ENCODE measurements around the gene MYO3B. TPM values are rescaled to one million over a fixed set of nuclear protein-coding genes. Genes with fewer than 3 reads are reported as not detected.

MYO3B gene
- total and polyA plus RNA-seq, 7 experiments from 2014 or later = 0.66 to 0.82 TPM; not detected in 5

DNA sequence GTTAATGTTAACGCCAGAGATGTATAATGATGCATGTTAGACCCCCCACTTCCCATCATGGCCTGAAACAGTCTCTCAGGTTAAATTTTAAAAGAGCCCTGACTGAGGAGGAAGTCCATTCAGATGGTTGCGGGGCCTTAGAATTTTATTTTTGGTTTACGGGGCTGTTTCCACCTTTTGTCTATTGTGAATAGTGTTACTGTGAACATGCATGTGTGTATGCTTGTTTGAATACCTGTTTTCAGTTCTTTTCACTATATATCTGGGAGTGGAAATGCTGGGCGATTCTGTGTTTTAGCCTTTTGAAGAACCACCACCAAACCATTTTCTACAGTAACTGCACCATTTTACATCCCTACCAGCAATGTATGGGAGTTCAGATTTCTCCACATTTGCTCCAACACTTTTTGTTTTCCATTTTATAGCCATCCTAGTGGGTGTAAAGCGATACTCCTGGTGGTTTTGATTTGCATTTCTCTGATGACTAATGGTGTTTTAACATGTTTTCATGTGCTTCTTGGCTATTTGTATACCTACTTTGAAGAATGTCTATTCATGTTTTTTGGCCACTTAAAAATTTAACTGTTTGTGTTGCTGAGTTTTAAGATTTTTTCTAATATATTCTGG, 133.0 kb downstream of the MYO3B start:
- intact Hi-C loops (cut with micrococcal nuclease) = no loop called here
- Mint-ChIP-seq H3K27me3 (peaks cover 12 to 28% (median 21%) of the 10 kb centered on the region in 5 donors), H3K9me3 (no peaks in the 10 kb centered on the region), H3K4me3 (no peak overlapping the region), H3K27ac (no peak overlapping the region), H3K4me1 (no peaks in the 10 kb centered on the region), H3K36me3 (no peaks in the 10 kb centered on the region)
- Histone ChIP-seq H3K27me3 (ENCODE audit: control insufficient read depth in 2 of 2, insufficient read depth in 2 of 2, low read length in 2 of 2) (no peaks in the 10 kb centered on the region), H3K4me3 (ENCODE audit: low read length) (no peak overlapping the region), H3K4me1 (ENCODE audit: control insufficient read depth in 2 of 2, insufficient read depth in 2 of 2, low read length in 2 of 2) (no peaks in the 10 kb centered on the region), H3K36me3 (ENCODE audit: control insufficient read depth in 2 of 3, insufficient read depth in 3 of 3, low read length in 3 of 3) (no peaks in the 10 kb centered on the region), H3K27ac (ENCODE audit: low read depth, low read length) (no peak overlapping the region), H3K9me3 (ENCODE audit: control insufficient read depth in 2 of 3, low read length in 3 of 3) (no peaks in the 10 kb centered on the region)
- DNase-seq (no peak), ATAC-seq (no peak)
- ChIA-PET POLR2A (no interaction called here), CTCF (no interaction called here)

DNA sequence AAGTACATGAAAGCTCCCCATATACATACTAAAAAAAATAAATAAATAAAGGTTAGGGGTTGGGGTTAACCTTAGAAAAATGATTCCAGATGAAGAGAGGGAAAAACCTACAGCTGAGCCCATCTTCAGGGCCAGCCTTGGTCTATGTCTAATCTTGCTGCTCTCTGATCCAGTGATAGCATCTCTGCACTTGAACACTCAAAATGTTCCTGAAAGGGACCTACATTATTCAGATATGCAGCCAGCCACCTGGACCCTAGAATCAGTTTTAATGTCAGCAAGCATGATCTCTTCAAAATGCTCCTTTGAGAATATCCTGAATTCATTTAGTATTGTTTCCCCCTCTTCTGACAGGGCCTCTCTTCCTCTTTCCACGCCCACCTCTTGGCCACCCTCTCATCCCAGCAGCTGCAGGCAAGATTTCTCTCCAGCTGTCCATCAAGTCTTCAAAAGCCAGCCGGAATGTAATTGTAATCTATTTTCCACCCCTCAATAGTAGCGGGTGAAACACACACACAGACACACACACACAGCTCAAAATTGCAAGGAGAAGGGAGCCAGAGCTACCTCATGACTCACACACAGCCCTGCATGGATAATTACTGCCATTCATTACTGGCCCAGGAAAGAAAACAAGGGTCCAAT, 135.5 kb downstream of the MYO3B start:
- Histone ChIP-seq H3K36me3 (ENCODE audit: control insufficient read depth in 2 of 3, insufficient read depth in 3 of 3, low read length in 3 of 3) (no peaks in the 10 kb centered on the region), H3K27ac (ENCODE audit: low read depth, low read length) (no peak overlapping the region), H3K4me1 (ENCODE audit: control insufficient read depth in 2 of 2, insufficient read depth in 2 of 2, low read length in 2 of 2) (no peaks in the 10 kb centered on the region), H3K9me3 (ENCODE audit: control insufficient read depth in 2 of 3, low read length in 3 of 3) (no peaks in the 10 kb centered on the region), H3K4me3 (ENCODE audit: low read length) (no peak overlapping the region), H3K27me3 (ENCODE audit: control insufficient read depth in 2 of 2, insufficient read depth in 2 of 2, low read length in 2 of 2) (no peaks in the 10 kb centered on the region)
- Mint-ChIP-seq H3K4me1 (no peaks in the 10 kb centered on the region), H3K9me3 (peaks cover 0 to under 1% (median 0%) of the 10 kb centered on the region in 11 donors), H3K27ac (no peak overlapping the region), H3K27me3 (peaks cover 27 to 40% (median 29%) of the 10 kb centered on the region in 5 donors), H3K36me3 (peaks cover 0 to 3% (median 0%) of the 10 kb centered on the region in 5 donors), H3K4me3 (no peak overlapping the region)
- CTCF ChIA-PET = no interaction called here
- no peak for DNase-seq
- POLR2A ChIA-PET = no interaction called here
- ATAC-seq = no peak
- intact Hi-C loops (cut with micrococcal nuclease) = no loop called here

DNA sequence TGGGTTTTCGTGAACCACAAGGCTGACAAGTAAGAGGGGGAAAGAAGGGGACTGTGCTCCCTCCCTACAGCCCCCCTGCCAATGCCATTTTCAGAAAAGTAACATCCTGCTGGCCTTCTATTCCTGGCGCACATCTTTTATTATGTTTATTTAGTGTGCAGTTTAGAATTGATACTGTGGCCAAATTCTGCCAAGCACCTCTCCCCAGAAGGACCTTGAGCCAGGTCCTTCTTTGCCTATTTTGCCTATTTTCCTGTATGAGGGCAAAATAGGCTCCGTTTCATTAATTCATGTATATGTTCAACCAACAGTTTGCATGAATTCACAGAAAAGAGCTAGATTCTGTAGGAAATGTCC, 136.0 kb downstream of the MYO3B start:
- Mint-ChIP-seq H3K27me3 (peaks cover 29 to 42% (median 31%) of the 10 kb centered on the region in 5 donors), H3K27ac (no peak overlapping the region), H3K4me1 (no peaks in the 10 kb centered on the region), H3K4me3 (no peak overlapping the region), H3K36me3 (peaks cover 0 to 3% (median 0%) of the 10 kb centered on the region in 5 donors), H3K9me3 (peaks cover 0 to 4% (median 0%) of the 10 kb centered on the region in 11 donors)
- H3K27ac ChIP-seq (ENCODE audit: low read depth, low read length) = no peak overlapping the region
- H3K9me3 ChIP-seq (ENCODE audit: control insufficient read depth in 2 of 3, low read length in 3 of 3) = no peaks in the 10 kb centered on the region
- H3K4me1 ChIP-seq (ENCODE audit: control insufficient read depth in 2 of 2, insufficient read depth in 2 of 2, low read length in 2 of 2) = no peaks in the 10 kb centered on the region
- ChIA-PET POLR2A (no interaction called here), CTCF (no interaction called here)
- no peaks in the 10 kb centered on the region for H3K36me3 ChIP-seq (ENCODE audit: control insufficient read depth in 2 of 3, insufficient read depth in 3 of 3, low read length in 3 of 3)
- DNase-seq = no peak
- no peak overlapping the region for H3K4me3 ChIP-seq (ENCODE audit: low read length)
- no peaks in the 10 kb centered on the region for H3K27me3 ChIP-seq (ENCODE audit: control insufficient read depth in 2 of 2, insufficient read depth in 2 of 2, low read length in 2 of 2)
- intact Hi-C loops (cut with micrococcal nuclease) = no loop called here
- ATAC-seq = no peak

DNA sequence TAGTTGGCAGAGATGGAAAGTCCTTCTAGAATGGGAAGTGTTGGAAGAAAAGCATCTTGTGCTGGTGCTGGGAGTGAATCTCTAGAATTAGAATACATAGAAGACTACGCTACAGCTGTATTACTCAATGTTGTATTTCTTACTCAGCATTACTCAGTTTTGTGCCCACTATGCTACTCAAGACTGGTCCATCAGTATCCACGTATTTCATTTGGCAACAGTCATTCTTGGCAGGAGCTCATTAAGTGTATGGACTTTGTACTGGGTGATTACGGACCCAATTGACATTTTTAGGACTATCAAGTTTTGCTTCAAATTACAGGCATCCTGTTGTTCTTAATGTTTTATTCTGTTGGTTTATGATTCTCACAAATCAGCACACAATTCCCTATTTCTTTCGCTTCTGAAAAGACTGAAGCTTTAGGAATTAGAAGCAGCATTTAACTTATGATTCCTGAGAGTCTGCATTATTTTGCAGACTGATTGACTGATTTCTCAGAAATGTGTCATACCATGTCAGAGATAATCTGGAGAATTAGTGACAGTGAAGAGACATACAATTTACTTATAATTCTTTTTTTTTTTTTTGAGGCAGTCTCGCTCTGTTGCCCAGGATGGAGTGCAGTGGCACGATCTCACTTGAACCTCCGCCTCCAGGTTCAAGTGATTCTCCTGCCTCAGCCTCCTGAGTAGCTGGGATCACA, 136.9 kb downstream of the MYO3B start:
- H3K27me3 Mint-ChIP-seq = peaks cover 32 to 50% (median 37%) of the 10 kb centered on the region in 5 donors
- H3K27ac Mint-ChIP-seq = no peak overlapping the region
- H3K9me3 ChIP-seq (ENCODE audit: control insufficient read depth in 2 of 3, low read length in 3 of 3) = no peaks in the 10 kb centered on the region
- no peak overlapping the region for H3K27ac ChIP-seq (ENCODE audit: low read depth, low read length)
- H3K9me3 Mint-ChIP-seq = peaks cover 0 to 8% (median 4%) of the 10 kb centered on the region in 11 donors
- DNase-seq (no peak), ATAC-seq (no peak)
- H3K36me3 ChIP-seq (ENCODE audit: control insufficient read depth in 2 of 3, insufficient read depth in 3 of 3, low read length in 3 of 3) = no peaks in the 10 kb centered on the region
- ChIA-PET CTCF (no interaction called here), POLR2A (no interaction called here)
- H3K4me3 ChIP-seq (ENCODE audit: low read length) = no peak overlapping the region
- no peaks in the 10 kb centered on the region for H3K4me1 ChIP-seq (ENCODE audit: control insufficient read depth in 2 of 2, insufficient read depth in 2 of 2, low read length in 2 of 2)
- H3K4me3 Mint-ChIP-seq = no peak overlapping the region
- peaks cover 0 to 3% (median 0%) of the 10 kb centered on the region in 5 donors for H3K36me3 Mint-ChIP-seq
- H3K4me1 Mint-ChIP-seq = no peaks in the 10 kb centered on the region
- H3K27me3 ChIP-seq (ENCODE audit: control insufficient read depth in 2 of 2, insufficient read depth in 2 of 2, low read length in 2 of 2) = no peaks in the 10 kb centered on the region
- intact Hi-C loops (cut with micrococcal nuclease) = no loop called here

DNA sequence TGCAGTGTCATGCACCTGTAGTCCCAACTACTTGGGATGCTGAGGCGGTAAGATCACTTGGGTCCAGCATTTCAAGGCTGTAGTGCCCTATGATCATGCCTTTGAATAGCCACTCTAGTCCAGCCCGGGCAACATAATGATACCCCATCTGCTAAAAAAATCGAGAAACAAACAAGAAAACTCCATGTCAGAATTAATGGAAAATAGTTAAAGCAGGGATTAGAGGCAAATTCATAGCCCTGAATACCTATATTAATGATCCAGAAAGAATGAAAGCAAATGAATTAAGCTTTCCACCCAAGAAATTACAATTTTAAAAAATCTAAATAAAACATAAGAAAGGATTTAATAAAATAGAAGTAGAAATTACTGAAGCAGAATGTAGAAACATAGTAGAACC, 143.0 kb downstream of the MYO3B start:
- DNase-seq = no peak

DNA sequence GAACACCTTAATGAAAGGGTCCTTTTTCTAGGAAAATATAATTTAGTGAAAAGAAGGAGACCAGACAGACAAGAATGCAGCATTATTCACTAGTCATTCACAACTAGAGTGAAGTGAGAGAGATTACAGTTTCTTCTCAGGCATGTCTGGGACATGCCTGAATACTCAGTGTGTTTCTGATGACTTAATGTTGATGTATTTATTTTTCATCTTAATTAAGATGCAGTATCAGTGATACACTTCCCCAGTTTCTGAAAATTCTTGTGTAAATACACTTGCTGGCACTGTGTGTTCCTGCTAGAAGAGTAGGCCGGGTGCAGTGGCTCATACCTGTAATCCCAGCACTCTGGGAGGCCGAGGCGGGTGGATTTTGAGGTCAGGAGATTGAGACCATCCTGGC, 143.6 kb downstream of the MYO3B start:
- CTCF ChIA-PET = no interaction called here
- Mint-ChIP-seq H3K9me3 (peaks cover 0 to 17% (median 6%) of the 10 kb centered on the region in 11 donors), H3K36me3 (peaks cover 0 to 3% (median 0%) of the 10 kb centered on the region in 5 donors), H3K27ac (no peak overlapping the region), H3K4me1 (peaks cover 0 to 2% (median 0%) of the 10 kb centered on the region in 7 donors), H3K27me3 (peaks cover 16 to 29% (median 25%) of the 10 kb centered on the region in 5 donors), H3K4me3 (no peak overlapping the region)
- DNase-seq (no peak), ATAC-seq (no peak)
- Histone ChIP-seq H3K9me3 (ENCODE audit: control insufficient read depth in 2 of 3, low read length in 3 of 3) (no peaks in the 10 kb centered on the region), H3K27me3 (ENCODE audit: control insufficient read depth in 2 of 2, insufficient read depth in 2 of 2, low read length in 2 of 2) (no peaks in the 10 kb centered on the region), H3K4me1 (ENCODE audit: control insufficient read depth in 2 of 2, insufficient read depth in 2 of 2, low read length in 2 of 2) (no peaks in the 10 kb centered on the region), H3K4me3 (ENCODE audit: low read length) (no peak overlapping the region), H3K27ac (ENCODE audit: low read depth, low read length) (no peak overlapping the region), H3K36me3 (ENCODE audit: control insufficient read depth in 2 of 3, insufficient read depth in 3 of 3, low read length in 3 of 3) (no peaks in the 10 kb centered on the region)
- intact Hi-C loops (cut with micrococcal nuclease) = loop anchor here in 1 of 2 donors (5.0 kb wide), 1 partner anchor 391 kb away; no protein-coding TSS in a partner anchor
- POLR2A ChIA-PET = no interaction called here

More for the DNA sequence above, 143.0 kb downstream of the MYO3B start:
- ATAC-seq = no peak
- Mint-ChIP-seq H3K36me3 (peaks cover 0 to 3% (median 0%) of the 10 kb centered on the region in 5 donors), H3K27me3 (peaks cover 16 to 32% (median 27%) of the 10 kb centered on the region in 5 donors), H3K4me1 (peaks cover 0 to 2% (median 0%) of the 10 kb centered on the region in 7 donors), H3K27ac (no peak overlapping the region), H3K4me3 (no peak overlapping the region), H3K9me3 (peaks cover 0 to 17% (median 6%) of the 10 kb centered on the region in 11 donors)
- intact Hi-C loops (cut with micrococcal nuclease) = loop anchor here in 1 of 2 donors (5.0 kb wide), 1 partner anchor 391 kb away; no protein-coding TSS in a partner anchor
- Histone ChIP-seq H3K27ac (ENCODE audit: low read depth, low read length) (no peak overlapping the region), H3K27me3 (ENCODE audit: control insufficient read depth in 2 of 2, insufficient read depth in 2 of 2, low read length in 2 of 2) (no peaks in the 10 kb centered on the region), H3K9me3 (ENCODE audit: control insufficient read depth in 2 of 3, low read length in 3 of 3) (no peaks in the 10 kb centered on the region), H3K4me1 (ENCODE audit: control insufficient read depth in 2 of 2, insufficient read depth in 2 of 2, low read length in 2 of 2) (no peaks in the 10 kb centered on the region), H3K4me3 (ENCODE audit: low read length) (no peak overlapping the region), H3K36me3 (ENCODE audit: control insufficient read depth in 2 of 3, insufficient read depth in 3 of 3, low read length in 3 of 3) (no peaks in the 10 kb centered on the region)
- ChIA-PET POLR2A (no interaction called here), CTCF (interaction anchor here (1.0 kb wide), 1 partner anchor 39 kb away, joined by 4 read pairs; no protein-coding TSS in a partner anchor)

Data from naive thymus-derived CD4-positive, alpha-beta T cell (primary cell).